Type B pancreatic cell (in vitro differentiated cells): ENCODE measurements around the gene MRPL17. TPM values are rescaled to one million over a fixed set of nuclear protein-coding genes. Genes with fewer than 3 reads are reported as not detected.

Experiments
- total RNA-seq: library from RNA; stranded (reverse); gene quantifications from 2 replicates; pipeline ENCODE4 v1.2.1, GENCODE V29; 2021; ENCODE audit warnings: low replicate concordance

The MRPL17 gene
- total RNA-seq, 1 donor from 2014 or later = 46.6 TPM

Other genes starting within 250 kb of the MRPL17 start
- 1.5 and 1.9 TPM in 2 replicates for gene HPX, start 242.4 kb downstream of the MRPL17 start, total RNA-seq
- gene TRIM3, start 209.4 kb downstream of the MRPL17 start, total RNA-seq = 15.6 and 22.9 TPM in 2 replicates
- 60.9 and 77.3 TPM in 2 replicates for gene ARFIP2, start 202.0 kb downstream of the MRPL17 start, total RNA-seq
- gene TIMM10B, start 201.8 kb downstream of the MRPL17 start, total RNA-seq = 31.2 and 35.7 TPM in 2 replicates
- 5.6 and 9.9 TPM in 2 replicates for gene DNHD1, start 186.1 kb downstream of the MRPL17 start, total RNA-seq
- 19.7 and 23.5 TPM in 2 replicates for gene RRP8, start 79.7 kb downstream of the MRPL17 start, total RNA-seq
- gene ILK, start 79.6 kb downstream of the MRPL17 start, total RNA-seq = 92.7 and 135 TPM in 2 replicates
- gene TAF10, start 71.1 kb downstream of the MRPL17 start, total RNA-seq = 121 and 130 TPM in 2 replicates
- gene TPP1, start 63.9 kb downstream of the MRPL17 start, total RNA-seq = 72.8 and 97.8 TPM in 2 replicates
- 3.9 and 54.9 TPM in 2 replicates for gene DCHS1, start 27.5 kb downstream of the MRPL17 start, total RNA-seq
- gene OR2AG2, start 88.6 kb upstream of the MRPL17 start, total RNA-seq = 0.07 TPM in 1 of 2 replicates, not detected in the other
- gene OR2AG1, start 99.7 kb upstream of the MRPL17 start, total RNA-seq = not detected in 2 replicates
- gene OR6A2, start 116.3 kb upstream of the MRPL17 start, total RNA-seq = 0.07 and 0.27 TPM in 2 replicates
- not detected in 2 replicates for gene OR10A5, start 162.3 kb upstream of the MRPL17 start, total RNA-seq
- gene OR10A2, start 179.7 kb upstream of the MRPL17 start, total RNA-seq = not detected in 2 replicates
- not detected in 2 replicates for gene OR10A4, start 193.3 kb upstream of the MRPL17 start, total RNA-seq
- gene OR2D2, start 209.2 kb upstream of the MRPL17 start, total RNA-seq = 0.27 TPM in 1 of 2 replicates, not detected in the other
- not detected in 2 replicates for gene OR2D3, start 237.7 kb upstream of the MRPL17 start, total RNA-seq
- gene ZNF215, start 243.1 kb upstream of the MRPL17 start, total RNA-seq = 3.2 and 4.6 TPM in 2 replicates